MM.1S (cell line): ENCODE results near the gene TSR1.

Experiments
- DNase-seq: peaks from one replicate; pipeline ENCODE4 v3.0.0-alpha.2; 2015
- H2AFZ ChIP-seq: fragments of 300-600 bp; sonication (generic); 2 replicates; pipeline ENCODE4 v1.6.0; 2016; ENCODE audit warnings: antibody characterized with exemption, low read length
- H3F3A ChIP-seq: fragments of 300-600 bp; sonication (generic); 2 replicates; pipeline ENCODE4 v1.6.1; 2016; ENCODE audit warnings: mild to moderate bottlenecking, antibody characterized with exemption, low read length, moderate library complexity, mixed read lengths; ENCODE audit not compliant: insufficient read depth
- H3K27ac ChIP-seq: fragments of 300-600 bp; sonication (generic); 2 replicates; pipeline ENCODE4 v1.5.1; 2016; ENCODE audit warnings: mild to moderate bottlenecking, low read length
- H3K27me3 ChIP-seq: fragments of 300-600 bp; sonication (generic); replicated peaks from 2 replicates; pipeline ENCODE4 v1.6.0; 2016; ENCODE audit warnings: low read length; ENCODE audit not compliant: insufficient read depth
- H3K36me3 ChIP-seq: fragments of 300-600 bp; sonication (generic); replicated peaks from 2 replicates; pipeline ENCODE4 v1.6.1; 2016; ENCODE audit warnings: mild to moderate bottlenecking, low read length, mixed read lengths; ENCODE audit not compliant: insufficient read depth
- H3K4me1 ChIP-seq: fragments of 300-600 bp; sonication (generic); 2 replicates; pipeline ENCODE4 v1.6.1; 2016; ENCODE audit warnings: low read length, mixed read lengths
- H3K4me2 ChIP-seq: fragments of 300-600 bp; sonication (generic); 2 replicates; pipeline ENCODE4 v1.6.0; 2016; ENCODE audit warnings: low read depth, low read length
- H3K4me3 ChIP-seq: fragments of 300-600 bp; sonication (generic); 2 replicates; pipeline ENCODE4 v1.5.1; 2016; ENCODE audit warnings: low read length, mixed read lengths
- H3K79me2 ChIP-seq: fragments of 300-600 bp; sonication (generic); 2 replicates; pipeline ENCODE4 v1.6.1; 2016; ENCODE audit warnings: mixed run types, low read length, mixed read lengths
- H3K9ac ChIP-seq: fragments of 300-600 bp; sonication (generic); 2 replicates; pipeline ENCODE4 v1.6.1; 2016; ENCODE audit warnings: low read length, mixed read lengths
- H3K9me2 ChIP-seq: fragments of 300-600 bp; sonication (generic); replicated peaks from 2 replicates; pipeline ENCODE4 v1.6.1; 2016; ENCODE audit warnings: mild to moderate bottlenecking, low read length, mixed read lengths; ENCODE audit not compliant: insufficient read depth
- H3K9me3 ChIP-seq: fragments of 300-600 bp; sonication (generic); replicated peaks from 2 replicates; pipeline ENCODE4 v1.6.1; 2016; ENCODE audit warnings: mild to moderate bottlenecking, low read length, mixed read lengths; ENCODE audit not compliant: insufficient read depth
- H4K20me1 ChIP-seq: fragments of 300-600 bp; sonication (generic); 2 replicates; pipeline ENCODE4 v1.6.1; 2016; ENCODE audit warnings: mild to moderate bottlenecking, low read length, moderate library complexity, mixed read lengths; ENCODE audit not compliant: insufficient read depth
- EZH2 ChIP-seq: fragments of 300-600 bp; sonication (generic); optimal IDR thresholded peaks from 2 replicates; pipeline ENCODE3; 2017; ENCODE audit warnings: low read depth, mild to moderate bottlenecking, antibody characterized with exemption, low read length, mixed read lengths
- EZH2phosphoT487 ChIP-seq: fragments of 300-600 bp; sonication (generic); IDR thresholded peaks from 2 replicates; pipeline ENCODE4 v1.6.1; 2018; ENCODE audit warnings: antibody characterized with exemption, low read length
- TF ChIP-seq, protein P1 (sequence below): fragments of 300-600 bp; sonication (generic); IDR thresholded peaks from 2 replicates; pipeline ENCODE4 v1.5.1; 2016; ENCODE audit warnings: antibody characterized with exemption, low read length, mixed read lengths

Gene TSR1

GRCh38 chr17:2351269-2351668, 15.0 kb upstream of the TSR1 start:
- no peak overlapping the region for H3K9ac ChIP-seq
- no peak overlapping the region for H3K4me2 ChIP-seq
- TF ChIP-seq EZH2phosphoT487, result no peak
- TF ChIP-seq, protein P1, sequence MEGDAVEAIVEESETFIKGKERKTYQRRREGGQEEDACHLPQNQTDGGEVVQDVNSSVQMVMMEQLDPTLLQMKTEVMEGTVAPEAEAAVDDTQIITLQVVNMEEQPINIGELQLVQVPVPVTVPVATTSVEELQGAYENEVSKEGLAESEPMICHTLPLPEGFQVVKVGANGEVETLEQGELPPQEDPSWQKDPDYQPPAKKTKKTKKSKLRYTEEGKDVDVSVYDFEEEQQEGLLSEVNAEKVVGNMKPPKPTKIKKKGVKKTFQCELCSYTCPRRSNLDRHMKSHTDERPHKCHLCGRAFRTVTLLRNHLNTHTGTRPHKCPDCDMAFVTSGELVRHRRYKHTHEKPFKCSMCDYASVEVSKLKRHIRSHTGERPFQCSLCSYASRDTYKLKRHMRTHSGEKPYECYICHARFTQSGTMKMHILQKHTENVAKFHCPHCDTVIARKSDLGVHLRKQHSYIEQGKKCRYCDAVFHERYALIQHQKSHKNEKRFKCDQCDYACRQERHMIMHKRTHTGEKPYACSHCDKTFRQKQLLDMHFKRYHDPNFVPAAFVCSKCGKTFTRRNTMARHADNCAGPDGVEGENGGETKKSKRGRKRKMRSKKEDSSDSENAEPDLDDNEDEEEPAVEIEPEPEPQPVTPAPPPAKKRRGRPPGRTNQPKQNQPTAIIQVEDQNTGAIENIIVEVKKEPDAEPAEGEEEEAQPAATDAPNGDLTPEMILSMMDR, result no peak
- no peak for TF ChIP-seq EZH2
- H3K79me2 ChIP-seq, result no peaks in the 10 kb centered on the region
- no peak overlapping the region for H2AFZ ChIP-seq
- no peaks in the 10 kb centered on the region for H3K9me2 ChIP-seq
- peaks cover 8% of the 10 kb centered on the region for H3K4me1 ChIP-seq
- no peaks in the 10 kb centered on the region for H4K20me1 ChIP-seq
- no peaks in the 10 kb centered on the region for H3K36me3 ChIP-seq
- H3F3A ChIP-seq, result peaks cover 14% of the 10 kb centered on the region
- H3K27me3 ChIP-seq, result no peaks in the 10 kb centered on the region
- no peak overlapping the region for H3K4me3 ChIP-seq
- H3K27ac ChIP-seq, result no peak overlapping the region
- DNase-seq, result no peak
- H3K9me3 ChIP-seq, result no peaks in the 10 kb centered on the region

DNA sequence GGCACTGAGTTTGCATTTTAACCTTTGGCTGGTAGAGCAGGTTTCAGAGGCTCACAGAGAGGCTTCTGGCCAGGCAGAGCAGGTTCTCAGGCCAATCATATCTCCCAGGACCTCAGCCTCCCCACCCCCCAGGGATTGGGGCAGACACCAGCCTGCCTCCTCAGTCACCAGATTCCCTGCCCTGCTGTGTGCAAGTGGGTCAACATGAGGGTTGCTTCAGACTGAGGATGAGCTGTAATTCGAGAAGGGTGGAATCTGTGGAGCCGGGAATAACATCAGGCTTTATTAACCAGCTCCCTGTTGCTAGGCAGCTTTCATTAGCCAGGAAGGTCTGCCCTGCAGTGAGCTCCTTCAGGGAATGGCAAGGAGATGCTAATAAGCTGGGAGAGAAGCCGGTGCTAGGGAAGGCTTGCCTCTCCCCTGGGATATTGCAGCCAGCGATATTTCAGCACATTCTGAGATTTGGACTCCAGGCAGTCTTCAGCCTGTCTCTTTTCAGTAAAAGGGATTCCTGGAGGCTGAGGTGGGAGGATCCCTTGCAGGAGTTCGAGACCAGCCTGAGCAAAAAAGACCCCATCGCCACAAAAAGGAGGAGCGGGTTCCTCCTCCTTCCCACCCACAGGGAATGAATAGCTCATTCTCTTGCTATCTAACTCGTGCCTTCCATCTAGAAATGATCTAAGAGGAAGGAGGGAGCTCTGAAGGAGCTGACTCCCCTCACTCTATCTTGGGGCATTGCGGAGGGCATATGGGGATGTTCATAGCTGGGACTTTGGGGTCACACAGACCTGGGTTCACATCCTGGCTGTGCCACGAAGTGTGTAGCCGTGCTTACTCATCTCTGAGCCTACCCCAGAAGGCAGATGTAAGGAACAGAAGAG, 11.8 kb upstream of the TSR1 start:
- Histone ChIP-seq H3K36me3 (no peaks in the 10 kb centered on the region), H3K27ac (no peak overlapping the region), H3K9me2 (no peaks in the 10 kb centered on the region), H3K27me3 (no peaks in the 10 kb centered on the region), H3K4me3 (no peak overlapping the region), H3K4me2 (no peak overlapping the region), H3F3A (peaks cover 8% of the 10 kb centered on the region), H3K9ac (no peak overlapping the region), H2AFZ (no peak overlapping the region), H3K4me1 (peaks cover 8% of the 10 kb centered on the region; the same call in 1 of the 2 replicates), H3K79me2 (no peaks in the 10 kb centered on the region), H3K9me3 (no peaks in the 10 kb centered on the region), H4K20me1 (no peaks in the 10 kb centered on the region)
- no peak for DNase-seq
- TF ChIP-seq EZH2 (no peak), EZH2phosphoT487 (no peak)
- TF ChIP-seq, protein P1, result no peak

- Histone ChIP-seq H4K20me1 (no peaks in the 10 kb centered on the region), H3K4me2 (no peak overlapping the region), H3K4me1 (no peaks in the 10 kb centered on the region), H3K9me2 (no peaks in the 10 kb centered on the region), H3K79me2 (no peaks in the 10 kb centered on the region), H3F3A (no peaks in the 10 kb centered on the region), H3K27ac (no peak overlapping the region), H3K27me3 (no peaks in the 10 kb centered on the region), H3K9ac (no peak overlapping the region), H2AFZ (no peak overlapping the region), H3K9me3 (no peaks in the 10 kb centered on the region), H3K4me3 (no peak overlapping the region), H3K36me3 (no peaks in the 10 kb centered on the region)
- TF ChIP-seq, protein P1, result no peak
- TF ChIP-seq EZH2 (no peak), EZH2phosphoT487 (no peak)
- DNase-seq, result no peak
Measured at GRCh38 chr17:2346475-2346874, 10.2 kb upstream of the TSR1 start.
